ENCODE data around the gene GRAMD1B.
A peak's percentile ranks its signal among the peaks of the same experiment; 100 is the strongest.
"Not testable (repeated sequence)": the region's sequence is repeated elsewhere in the genome, so short reads cannot be mapped to it uniquely, and the experiment has no call there.

Gene GRAMD1B

GRCh38 chr11:123544631-123545375, 114.7 kb downstream of the GRAMD1B start:
- no peak for DNase-seq

GRCh38 chr11:123545726-123546270, 115.7 kb downstream of the GRAMD1B start:
- DNase-seq: no peak

GRCh38 chr11:123546515-123546914, 116.4 kb downstream of the GRAMD1B start:
- DNase-seq: peak; percentile 59

- no peak for DNase-seq
These were observed 117.1 kb downstream of the GRAMD1B start for GRCh38 chr11:123547180-123547579.

GRCh38 chr11:123548774-123549173, 118.7 kb downstream of the GRAMD1B start:
- no peak for DNase-seq

- no peak for DNase-seq
These were observed 120.2 kb downstream of the GRAMD1B start for GRCh38 chr11:123549926-123550917.

- no peak for DNase-seq
These were observed 121.0 kb downstream of the GRAMD1B start for GRCh38 chr11:123551079-123551478.

- DNase-seq: no peak
These were observed 126.6 kb downstream of the GRAMD1B start for GRCh38 chr11:123556633-123557032.

GRCh38 chr11:123558536-123559315, 128.7 kb downstream of the GRAMD1B start:
- no peak for DNase-seq

GRCh38 chr11:123559523-123559955, 129.5 kb downstream of the GRAMD1B start:
- DNase-seq: no peak

GRCh38 chr11:123560006-123560405, 129.9 kb downstream of the GRAMD1B start:
- peak; percentile 59 for DNase-seq

GRCh38 chr11:123561431-123561800, 131.3 kb downstream of the GRAMD1B start:
- no peak for DNase-seq

GRCh38 chr11:123562158-123562557, 132.1 kb downstream of the GRAMD1B start:
- DNase-seq: no peak

- DNase-seq: no peak
These were observed 132.8 kb downstream of the GRAMD1B start for GRCh38 chr11:123562829-123563228.

GRCh38 chr11:123564221-123564620, 134.2 kb downstream of the GRAMD1B start:
- no peak for DNase-seq

GRCh38 chr11:123566852-123567251, 136.8 kb downstream of the GRAMD1B start:
- DNase-seq: no peak

- DNase-seq: no peak
These were observed 137.4 kb downstream of the GRAMD1B start for GRCh38 chr11:123567466-123567865.

GRCh38 chr11:123568367-123568870, 138.3 kb downstream of the GRAMD1B start:
- DNase-seq: no peak

- no peak for DNase-seq
These were observed 139.3 kb downstream of the GRAMD1B start for GRCh38 chr11:123569393-123569792.

GRCh38 chr11:123570939-123571580, 141.0 kb downstream of the GRAMD1B start:
- DNase-seq: no peak

- not testable (repeated sequence) for DNase-seq
These were observed 142.7 kb downstream of the GRAMD1B start for GRCh38 chr11:123572791-123573190.

- DNase-seq: no peak
These were observed 143.2 kb downstream of the GRAMD1B start for GRCh38 chr11:123573286-123573685.
